ENCODE results near the gene IGFL1.

DNA sequence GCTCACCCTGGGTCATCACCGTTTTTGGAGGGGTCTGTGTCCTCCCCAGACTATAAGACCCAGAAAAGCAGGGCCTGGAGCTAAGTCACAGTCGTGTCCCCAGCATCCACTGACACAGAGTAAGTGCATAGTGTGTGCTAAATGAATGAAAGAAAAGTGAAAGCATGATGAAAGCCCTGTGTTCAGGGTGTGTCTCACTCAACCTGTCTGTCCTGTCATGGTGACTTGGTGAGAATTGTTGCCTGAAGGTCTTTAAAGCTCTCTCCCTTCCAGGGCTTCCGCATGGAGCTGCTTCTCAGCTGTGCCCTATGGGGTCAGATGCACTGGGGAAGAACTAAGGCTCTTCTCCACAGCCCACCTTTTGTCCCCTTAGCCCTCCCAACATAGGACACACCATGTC, 20.5 kb upstream of the IGFL1 start:
- no peak for TF ChIP-seq EP300 (IDR thresholded peaks at IDR 0.05)
- TF ChIP-seq, protein P1, sequence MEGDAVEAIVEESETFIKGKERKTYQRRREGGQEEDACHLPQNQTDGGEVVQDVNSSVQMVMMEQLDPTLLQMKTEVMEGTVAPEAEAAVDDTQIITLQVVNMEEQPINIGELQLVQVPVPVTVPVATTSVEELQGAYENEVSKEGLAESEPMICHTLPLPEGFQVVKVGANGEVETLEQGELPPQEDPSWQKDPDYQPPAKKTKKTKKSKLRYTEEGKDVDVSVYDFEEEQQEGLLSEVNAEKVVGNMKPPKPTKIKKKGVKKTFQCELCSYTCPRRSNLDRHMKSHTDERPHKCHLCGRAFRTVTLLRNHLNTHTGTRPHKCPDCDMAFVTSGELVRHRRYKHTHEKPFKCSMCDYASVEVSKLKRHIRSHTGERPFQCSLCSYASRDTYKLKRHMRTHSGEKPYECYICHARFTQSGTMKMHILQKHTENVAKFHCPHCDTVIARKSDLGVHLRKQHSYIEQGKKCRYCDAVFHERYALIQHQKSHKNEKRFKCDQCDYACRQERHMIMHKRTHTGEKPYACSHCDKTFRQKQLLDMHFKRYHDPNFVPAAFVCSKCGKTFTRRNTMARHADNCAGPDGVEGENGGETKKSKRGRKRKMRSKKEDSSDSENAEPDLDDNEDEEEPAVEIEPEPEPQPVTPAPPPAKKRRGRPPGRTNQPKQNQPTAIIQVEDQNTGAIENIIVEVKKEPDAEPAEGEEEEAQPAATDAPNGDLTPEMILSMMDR (IDR thresholded peaks at IDR 0.05): no peak
- TF ChIP-seq POLR2A (IDR thresholded peaks at IDR 0.05; ENCODE audit: low read depth): no peak
